CD4-positive, alpha-beta T cell treated with Interleukin-4 for 1 hour (primary cell): ENCODE data around the gene AGPAT3.

ENCODE experiments used
- DNase-seq, 2 donors: peaks; one replicate each; pipeline ENCODE4 v3.0.0-alpha.2; 2020 to 2022

Gene AGPAT3

DNA sequence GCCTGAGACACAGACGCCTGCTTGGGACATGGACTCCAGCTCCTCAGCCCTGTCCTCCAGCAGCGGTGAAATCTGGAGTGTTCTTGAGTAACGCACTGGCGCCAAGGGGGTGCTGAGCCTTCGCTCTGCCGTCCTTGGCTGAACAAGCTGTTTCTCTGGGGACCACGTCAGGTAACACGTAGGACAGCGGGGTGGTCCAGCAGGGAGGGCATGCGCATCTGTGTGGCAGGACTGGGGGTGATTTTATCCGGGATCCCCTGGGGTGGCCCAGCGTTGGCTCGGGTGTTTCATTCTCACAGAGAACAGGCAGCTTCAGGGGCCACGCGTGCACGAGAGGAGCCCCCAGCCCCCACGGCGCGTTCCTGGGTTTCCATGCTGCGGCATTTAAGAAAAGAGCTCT is 61.2 kb downstream of the AGPAT3 start:
- DNase-seq, result no peak

DNA sequence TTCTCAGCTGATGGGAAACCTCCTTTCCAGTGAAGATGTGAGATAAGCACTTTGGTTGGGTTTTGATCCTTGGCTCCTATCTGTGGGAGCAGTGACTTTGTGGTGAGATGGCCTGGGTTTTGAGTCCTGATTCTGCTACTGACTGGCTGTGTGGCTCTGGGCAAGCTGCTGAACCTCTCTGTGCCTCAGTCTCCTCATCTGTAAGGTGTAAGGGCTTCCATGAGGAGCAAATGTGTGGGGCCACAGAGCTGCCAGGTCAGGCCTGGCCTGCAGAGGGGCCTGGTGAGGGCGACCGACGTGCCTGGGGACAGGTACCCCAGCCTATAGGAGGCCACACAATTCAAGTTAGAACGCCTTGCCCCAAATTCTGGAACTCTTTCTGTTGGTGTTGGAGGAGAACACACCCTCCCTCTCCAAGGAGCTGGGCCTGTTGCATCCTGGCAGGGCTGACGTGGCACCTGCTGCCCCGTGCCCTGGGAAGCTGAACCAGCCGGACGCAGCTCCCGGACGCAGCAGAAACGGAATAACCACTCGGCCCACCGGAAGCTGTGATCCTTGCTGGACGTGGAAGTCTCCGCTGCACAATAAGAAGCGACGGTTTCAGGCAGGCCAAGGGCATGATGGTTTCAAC is 62.7 kb downstream of the AGPAT3 start:
- DNase-seq, result no peak

DNA sequence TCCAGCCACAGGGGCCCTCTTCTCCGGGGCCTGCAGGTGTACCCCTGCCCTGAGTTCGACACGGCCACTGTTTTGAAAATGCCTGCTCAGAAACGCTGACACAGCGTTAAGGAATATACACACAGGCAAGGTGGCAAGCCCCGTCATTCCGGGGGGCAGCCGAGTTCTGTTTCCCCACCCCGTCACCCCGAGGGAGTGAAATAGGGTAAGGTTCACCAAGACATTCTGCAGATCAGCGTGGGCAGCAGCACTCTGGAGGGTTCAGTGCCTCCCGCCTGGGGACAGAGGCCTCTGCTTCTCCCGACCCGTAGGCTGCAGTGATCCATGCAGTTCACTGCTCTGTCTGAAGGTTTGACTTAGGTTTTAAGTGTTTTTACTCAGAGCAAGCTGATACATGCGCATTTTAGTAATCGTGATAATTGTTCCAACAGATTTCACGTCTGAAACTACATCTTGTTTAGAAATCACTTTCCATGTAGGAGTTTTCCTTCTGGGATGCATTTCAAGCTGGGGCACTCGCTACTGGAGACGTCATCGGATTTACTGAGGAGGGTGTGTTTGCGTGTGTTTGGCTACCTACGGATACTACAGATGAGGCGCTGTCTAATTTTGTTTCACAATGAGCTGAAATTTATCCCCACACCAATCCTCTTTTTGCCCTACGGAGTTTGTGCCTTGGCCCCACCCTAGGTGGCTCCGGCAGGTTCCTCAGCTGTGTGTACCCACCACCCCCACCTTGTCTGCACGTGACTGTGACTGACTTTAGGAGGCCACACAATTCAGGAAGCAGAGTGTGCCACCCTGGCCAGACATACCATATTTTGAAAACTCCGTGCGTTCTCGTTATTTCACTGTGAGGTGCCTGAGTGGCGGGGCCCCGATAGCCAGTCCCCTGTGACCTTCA is 63.5 kb downstream of the AGPAT3 start:
- DNase-seq, result no peak

DNA sequence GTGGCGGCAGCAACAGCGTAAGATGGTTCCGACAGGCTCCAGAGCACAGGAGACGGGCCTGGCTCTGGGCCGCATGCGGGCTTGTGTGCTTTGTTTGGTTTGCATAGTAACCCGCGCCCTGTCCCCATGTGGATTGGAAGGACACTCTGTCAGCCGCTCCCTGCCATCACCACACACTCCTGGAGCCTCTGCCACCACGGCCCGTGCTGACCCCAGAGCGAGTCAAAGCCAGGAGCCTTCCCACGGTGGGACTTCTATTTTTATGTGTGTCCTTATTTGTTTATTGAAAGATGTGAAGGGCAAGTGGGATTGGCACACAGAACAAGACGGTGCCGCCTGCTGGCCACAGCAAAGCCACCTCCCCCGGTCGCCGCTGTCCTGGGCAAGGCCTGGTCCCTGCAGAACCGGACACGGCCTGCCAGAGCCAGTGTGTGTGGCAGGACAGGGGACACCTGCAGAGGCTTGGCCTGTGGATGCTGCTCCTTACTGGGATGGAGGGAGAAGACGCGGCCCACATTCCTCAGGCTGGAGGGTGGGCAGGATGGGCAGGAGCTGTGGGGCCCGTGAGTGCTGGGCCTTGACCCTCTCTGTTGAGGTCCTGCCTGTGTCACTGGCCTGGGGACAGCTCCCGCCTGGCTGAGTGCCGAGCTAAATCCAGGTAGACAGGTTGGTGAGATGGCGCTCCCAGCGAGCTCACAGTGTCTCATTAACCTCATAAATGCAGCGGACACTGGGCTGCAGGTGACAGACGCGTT is 64.4 kb downstream of the AGPAT3 start:
- DNase-seq, result no peak

DNA sequence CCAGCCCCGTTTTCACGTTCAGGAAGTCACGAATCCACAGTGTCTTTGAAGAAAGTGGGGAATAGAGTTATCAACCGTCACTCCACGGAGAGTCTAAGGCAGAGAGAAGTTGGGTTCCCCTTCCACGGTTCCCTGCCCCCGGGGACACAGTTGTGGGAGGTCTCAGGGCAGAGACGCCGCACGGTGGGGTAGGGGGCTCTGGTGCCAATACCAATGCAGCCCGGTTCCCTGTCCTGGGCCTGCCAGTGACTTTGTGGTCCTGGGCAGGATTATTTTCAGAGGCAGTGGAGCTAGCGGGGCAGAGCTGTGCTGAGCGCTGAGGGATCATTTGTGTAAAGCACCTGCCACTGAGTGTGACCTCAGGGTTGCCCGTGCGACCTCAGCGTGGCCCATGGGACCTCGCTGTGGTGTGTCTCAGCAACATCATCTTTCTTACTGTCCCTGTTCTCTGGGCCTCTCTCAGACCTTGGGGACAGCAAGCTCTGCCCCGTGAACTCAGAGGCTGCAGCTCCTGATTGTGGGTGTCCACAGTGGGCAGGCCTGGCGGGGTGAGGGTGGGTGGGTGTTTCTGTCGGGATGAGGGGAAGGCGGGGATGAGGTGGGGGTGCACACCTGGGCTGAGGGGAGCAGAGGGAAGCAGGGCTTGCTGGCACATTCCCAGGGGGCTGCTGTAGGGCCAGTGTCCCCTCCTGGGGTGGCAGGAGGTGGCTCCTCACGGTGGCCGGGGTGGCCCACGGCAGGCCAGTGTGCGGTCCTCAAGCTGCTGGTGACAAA is 65.2 kb downstream of the AGPAT3 start:
- no peak for DNase-seq

DNA sequence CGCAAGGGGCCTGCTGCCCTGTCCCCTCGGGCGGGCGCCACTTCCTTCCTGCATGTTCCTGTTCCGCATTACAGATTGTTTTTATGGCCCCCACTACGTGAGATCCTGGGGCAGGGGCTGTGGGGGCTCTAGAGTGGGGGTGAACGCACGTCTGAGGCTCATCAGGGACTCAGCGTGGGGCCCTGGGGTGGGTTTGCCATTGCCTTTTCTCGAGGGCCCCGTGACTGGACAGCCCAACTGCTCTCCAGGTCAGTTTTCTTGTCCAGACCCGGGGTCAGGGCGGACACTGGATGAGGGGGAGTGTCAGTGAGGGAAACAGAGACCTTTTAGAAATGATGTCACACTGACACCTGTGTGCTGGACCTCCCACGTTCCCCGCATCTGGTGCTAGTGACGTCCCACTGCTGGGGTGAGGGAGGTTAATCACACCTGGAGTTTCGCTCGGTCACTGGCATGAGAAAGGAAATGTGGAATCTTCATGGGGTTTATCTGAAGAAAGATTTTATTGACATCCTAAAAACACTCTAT is 65.9 kb downstream of the AGPAT3 start:
- no peak for DNase-seq

DNA sequence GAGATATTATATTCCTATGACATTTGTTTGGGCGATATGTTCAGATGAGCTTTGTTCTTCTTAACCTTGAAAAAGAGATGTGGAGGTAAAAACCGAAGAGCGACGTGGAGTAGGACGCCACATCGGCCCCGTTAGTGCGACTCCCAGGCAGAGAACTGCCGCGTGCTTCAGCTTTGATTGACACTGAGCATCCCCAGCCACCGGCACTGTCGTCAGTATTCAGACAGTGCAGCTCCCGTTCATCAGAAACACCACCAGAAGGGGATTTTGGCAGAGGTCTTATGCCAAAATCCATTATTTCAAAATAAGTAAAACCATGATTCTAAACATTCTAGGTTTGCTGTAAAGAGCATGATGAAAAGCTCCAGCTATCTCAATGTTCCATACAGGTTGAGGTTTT is 66.5 kb downstream of the AGPAT3 start:
- no peak for DNase-seq

DNA sequence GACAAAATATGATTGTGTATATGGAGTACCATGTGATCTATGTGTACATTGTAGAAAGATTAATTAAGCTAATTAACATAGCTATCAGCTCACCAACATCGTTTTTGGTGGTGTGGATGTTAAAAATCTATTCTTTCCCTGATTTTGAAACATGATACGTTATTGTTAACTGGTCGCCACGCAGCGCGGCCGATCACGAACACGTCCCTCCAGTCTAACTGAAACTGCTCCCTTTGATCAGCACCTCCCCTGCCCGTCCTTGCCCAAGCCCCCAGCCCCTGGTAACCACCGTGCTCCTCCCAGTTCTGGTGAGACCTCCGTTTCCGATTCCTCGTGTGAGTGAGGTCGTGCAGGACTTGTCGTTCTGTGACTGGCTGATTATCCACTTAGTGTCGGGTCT is 67.0 kb downstream of the AGPAT3 start:
- DNase-seq, result no peak

DNA sequence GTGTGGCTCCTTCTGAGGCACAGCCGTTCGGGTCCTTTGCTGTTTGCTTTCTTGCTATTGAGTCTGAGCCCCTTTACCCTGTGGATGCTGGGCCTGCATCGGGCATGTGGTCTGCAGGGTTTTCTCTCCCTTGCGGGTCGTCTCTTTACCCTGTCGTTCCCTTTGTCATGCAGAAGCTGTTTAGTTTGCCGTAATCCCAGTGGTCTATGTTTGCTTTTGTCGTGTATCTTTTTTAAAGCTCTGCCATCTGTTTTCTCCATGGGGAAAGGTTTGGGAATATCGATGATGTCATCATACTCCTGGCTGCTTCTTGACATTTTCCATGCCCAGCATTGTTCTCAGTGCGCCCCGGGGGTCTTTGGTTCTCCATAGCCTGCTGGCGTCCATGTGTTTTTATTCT is 68.2 kb downstream of the AGPAT3 start:
- DNase-seq, result no peak

DNA sequence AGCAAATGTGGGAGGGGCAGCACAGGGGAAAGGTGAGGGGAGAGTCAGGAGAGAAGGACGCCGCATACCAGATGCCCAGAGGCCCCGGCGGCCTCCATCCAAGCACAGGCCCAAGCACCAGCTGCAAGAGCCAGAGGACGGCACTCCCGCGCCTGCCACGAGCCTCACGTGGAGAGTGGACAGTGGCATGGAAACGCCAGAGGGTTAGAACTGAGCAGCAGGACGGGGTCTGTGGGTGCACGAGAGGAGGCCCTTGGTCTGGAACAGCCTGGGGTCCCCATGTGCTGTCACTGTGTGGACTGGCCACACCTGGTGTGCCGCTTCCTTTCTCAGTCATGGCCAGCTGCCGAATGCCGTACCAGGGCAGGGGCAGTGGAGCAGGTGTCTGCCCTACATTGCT is 68.7 kb downstream of the AGPAT3 start:
- DNase-seq, result no peak

DNA sequence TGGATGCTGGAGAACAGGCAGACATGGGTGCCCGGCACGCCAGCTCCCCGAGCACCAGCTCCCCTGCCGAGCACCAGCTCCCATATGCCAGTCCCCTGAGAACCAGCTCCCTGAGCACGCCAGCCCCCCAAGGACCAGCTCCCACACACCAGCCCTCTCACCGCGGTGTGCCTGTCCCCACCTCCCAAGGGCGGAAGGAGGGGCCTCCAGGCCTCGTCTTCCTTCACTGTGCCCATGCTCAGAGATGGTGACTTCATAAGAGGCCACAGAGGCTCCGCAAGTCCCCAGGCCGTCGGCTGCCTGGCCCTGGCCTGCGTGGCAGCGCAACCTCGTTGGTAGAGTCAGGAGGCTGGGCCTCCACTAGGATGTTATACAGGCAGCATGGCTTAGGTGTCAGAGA is 69.1 kb downstream of the AGPAT3 start:
- no peak for DNase-seq

DNA sequence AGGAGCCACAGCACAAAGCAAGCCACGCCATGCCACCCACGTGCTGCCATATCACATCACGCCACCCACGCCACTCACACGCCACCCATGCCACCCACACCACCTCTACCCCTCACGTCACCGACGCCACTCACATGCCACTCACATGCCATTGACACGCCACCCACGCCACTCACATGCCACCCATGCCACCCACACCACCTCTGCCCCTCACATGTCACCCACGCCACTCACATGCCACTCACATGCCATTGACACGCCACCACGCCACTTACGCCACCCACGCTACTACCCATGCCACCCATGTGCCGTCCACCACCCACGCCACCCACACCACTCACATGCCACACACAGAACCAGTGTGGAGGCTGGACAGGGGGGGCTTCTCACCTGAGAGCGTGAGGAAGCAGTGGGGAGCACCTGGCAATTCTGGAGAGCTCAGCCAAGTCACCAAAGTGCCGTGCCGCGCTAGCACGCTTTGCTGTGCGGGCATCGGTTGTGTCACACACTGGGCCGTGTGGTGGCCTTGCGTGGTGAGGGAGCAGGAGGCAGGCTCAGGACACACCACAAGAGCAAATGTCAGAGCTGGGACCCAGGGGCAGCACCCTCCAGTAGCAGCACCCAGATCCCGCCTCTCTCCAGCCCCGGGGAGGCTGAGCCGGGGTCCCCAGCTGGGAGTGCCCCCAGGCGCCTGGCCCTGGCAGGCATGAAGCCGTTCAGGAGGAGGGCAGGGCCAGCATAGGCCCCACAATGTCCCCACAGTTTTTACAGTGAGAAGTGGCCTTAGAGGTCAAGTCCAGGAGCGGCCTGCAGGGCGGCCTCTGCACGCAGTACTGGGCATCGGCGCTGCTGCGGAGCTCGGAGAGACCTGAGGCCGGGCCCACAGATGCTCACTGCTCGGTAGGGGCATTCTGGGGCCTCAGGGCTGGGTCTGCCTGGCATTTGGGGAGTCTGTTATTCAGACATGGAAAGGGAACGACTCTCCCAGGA is 70.0 kb downstream of the AGPAT3 start:
- no peak for DNase-seq

DNA sequence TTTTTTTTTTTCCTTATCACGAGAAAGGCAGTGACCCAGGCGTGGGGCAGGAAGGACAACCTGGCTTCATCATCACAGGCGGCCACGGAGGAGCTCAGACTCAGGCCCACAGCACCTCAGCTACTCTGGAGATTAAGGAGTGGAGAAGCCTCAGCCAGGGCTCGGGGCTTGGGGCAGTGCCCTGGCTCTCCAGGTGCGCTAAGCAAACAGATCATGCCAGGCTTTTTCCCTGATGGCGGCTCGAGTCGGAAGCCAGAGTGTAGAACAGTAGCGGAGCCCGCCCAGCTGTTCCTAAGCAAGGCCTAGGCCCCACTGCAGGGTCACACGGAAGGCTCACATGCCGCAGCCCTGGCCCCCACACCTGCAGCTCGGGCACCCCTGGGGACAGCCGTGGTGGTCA is 70.7 kb downstream of the AGPAT3 start:
- DNase-seq, result no peak

DNA sequence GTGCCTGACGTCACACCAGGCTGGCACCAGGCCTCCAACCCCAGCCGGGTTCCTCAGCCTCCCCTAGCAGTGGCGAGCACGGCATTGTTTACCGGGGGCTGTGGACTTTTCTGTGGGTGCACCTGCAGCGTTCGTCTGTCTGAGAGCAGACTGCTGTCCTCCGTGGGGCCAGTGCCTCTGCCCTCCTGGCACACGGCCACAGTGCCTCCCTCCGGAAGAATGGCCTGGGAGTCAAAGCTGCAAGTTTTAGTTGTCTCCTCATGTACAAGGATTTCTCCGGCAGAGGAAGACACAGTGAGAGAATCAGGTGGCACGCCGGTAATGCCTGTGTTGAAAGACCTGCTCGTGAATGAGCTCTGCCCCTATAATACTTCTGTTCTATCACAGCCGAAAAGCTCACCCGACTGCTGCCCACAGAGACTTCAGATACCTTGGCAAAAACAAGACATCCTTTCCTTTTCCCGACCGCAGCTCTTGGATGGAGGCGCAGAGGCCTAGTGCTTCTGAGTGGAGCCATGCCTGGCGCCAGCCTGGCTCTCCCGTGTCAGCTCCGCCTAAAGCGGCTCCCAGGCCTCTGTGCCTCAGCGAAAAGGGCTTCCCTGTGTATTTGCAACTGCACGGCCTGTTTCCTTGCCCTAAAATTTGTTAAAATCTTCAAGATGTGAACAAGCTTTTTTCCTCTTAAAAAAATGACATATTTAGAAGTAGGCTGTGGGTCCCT is 71.4 kb downstream of the AGPAT3 start:
- no peak for DNase-seq

DNA sequence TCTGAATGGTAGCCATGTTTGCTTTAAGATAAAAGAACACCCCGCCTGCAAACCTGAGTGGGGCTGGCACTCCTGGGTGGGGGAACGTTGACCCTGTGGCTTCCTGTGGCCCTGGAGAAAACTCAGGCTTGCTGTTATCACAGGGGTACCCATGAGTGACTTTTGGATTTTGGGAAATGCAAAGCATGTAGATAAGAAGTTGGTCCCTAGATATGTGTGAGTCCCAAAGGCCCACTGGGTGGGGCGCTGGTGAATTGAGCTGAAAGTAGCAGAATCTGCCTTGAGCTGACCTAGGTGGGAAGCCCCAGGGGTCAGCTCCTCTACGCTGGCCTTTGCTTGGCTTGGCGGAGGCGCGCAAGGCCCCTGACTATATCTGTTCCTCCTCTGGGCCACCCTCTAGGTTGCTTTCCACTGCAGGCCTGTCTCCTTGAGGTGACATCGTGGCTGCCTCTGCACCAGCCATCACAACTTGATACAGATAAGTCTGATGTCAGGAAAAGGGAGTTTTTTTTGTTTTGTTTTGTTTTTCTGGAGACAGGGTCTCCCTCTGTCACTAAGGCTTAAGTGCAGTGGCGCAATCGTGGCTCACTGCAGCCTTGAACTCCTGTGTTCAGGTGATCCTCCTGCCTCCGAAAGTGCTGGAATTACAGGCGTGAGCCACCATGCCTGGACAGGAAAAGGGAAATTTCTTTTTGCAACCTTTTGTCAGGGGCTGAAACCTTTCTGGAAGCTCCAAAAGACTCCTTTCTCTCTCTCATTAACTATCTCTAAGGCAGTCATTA is 72.2 kb downstream of the AGPAT3 start:
- no peak for DNase-seq

DNA sequence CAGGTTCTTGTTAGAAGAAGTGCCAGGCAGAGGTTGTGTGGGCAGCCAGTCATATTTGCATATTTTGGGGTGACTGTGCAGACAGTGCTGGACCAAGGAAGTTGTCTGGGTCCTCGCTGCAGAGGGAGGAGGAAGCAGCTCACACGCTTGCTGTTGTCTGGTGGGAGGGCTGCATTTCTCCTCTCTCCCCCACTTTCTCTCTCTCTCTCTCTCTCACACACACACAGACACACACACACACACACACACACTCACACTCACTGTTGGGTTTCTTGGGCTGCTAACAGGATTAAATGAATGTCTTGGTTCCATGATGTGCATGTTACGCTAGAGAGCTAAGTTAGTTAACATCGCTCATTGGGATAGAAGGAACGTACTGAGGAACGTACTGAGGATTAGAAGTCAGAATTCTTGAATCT is 72.9 kb downstream of the AGPAT3 start:
- no peak for DNase-seq

DNA sequence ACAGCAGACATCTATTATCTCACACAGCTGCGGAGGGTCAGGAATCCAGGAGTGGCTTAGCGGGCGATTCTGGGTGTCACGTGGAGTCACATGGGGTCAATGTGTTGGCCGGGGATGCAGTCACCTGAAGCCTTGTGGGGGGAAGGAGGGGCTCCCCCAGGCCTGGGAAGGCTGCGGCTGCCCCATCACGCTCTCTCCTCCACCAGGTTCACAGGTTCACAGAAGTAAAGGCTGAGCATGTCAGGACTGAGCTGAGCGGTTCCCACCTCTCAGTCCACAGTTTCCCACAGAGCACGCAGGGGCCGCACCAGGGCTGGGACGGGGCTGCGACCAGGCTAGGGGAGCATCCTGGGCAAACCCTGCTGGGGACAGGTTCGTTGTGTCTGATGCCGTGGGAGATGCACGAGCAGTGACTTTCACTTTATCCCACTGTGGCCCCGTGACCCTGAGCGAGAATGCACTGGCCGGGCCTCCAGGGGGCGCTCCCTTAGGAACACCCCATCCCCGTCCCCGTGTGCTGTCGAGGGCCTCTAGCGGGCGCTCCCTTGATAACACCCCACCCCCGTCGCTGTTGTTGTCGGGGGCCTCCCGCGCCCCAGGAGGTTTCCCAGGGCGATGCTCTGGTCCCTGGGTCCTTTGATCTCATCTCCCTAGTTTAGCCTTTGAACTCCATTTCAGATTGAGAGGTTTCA is 73.9 kb downstream of the AGPAT3 start:
- peak; percentile 87 to 89 for DNase-seq

DNA sequence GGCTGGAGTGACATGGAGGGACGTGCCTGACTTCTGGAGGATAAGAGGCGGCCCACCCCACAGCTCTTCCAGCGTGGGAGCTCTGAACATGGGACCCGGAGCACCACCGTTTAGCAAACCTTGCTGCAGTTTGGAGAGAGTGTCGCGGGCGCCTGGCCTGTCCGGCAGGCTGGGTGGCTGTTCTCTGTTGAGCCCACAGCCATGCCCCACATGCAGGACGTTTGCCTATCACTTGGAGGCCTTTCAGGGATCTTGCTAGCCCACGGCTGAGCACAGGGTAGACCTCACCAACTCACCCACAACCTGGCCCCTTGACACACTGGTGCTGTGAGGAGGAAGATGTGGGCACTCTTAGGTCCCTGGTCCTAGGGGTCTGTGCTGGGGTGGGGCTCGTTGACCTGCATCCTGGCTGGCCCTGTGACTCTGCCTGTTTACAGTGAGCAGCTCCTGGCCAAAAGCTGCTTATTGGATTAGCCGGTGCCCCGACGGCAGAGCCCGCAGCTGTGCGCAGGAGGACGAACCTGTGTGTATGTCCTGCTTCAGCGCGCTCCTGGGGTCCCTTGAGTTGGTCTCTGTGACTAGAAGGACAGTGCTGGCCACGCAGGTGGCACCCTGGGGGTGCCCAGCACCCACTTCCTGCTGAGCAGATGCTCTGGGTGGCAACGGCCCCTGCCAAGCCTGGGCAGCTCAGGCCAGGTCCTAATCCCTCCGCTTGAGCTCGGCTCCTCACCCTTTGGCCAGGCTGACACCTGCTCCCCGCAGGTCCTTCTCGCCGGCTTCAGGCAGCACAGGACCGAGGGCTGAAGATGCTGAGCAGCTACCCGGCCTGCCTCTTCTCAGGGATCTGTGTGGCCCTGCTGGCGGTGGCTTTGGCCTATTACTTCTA is 74.7 kb downstream of the AGPAT3 start:
- no peak for DNase-seq
